ENCODE results near the gene PRR33. TPM values are rescaled to one million over a fixed set of nuclear protein-coding genes. Genes with fewer than 3 reads are reported as not detected.

The PRR33 gene
- total and polyA plus RNA-seq, 2 experiments from 2014 or later: 0.29 TPM; not detected in 1

- no peak overlapping the region for H2AFZ ChIP-seq
- no peaks in the 10 kb centered on the region for H3K27me3 ChIP-seq
- no peaks in the 10 kb centered on the region for H3K9me2 ChIP-seq (replicated peaks; ENCODE audit: insufficient read depth)
- TF ChIP-seq EZH2 (IDR thresholded peaks at IDR 0.05; ENCODE audit: borderline replicate concordance) (no peak), EZH2phosphoT487 (IDR thresholded peaks at IDR 0.05; ENCODE audit: low read depth, severe bottlenecking, unreplicated experiment) (no peak), CTCF (IDR thresholded peaks at IDR 0.05; ENCODE audit: poor library complexity) (no peak)
- no peaks in the 10 kb centered on the region for H3K36me3 ChIP-seq (replicated peaks; ENCODE audit: insufficient read depth, low read depth)
- no peak overlapping the region for H3K27ac ChIP-seq
- H3K4me2 ChIP-seq: no peak overlapping the region
- H3K79me2 ChIP-seq: no peaks in the 10 kb centered on the region
- no peak for DNase-seq (ENCODE audit: low spot score)
- H4K20me1 ChIP-seq (ENCODE audit: insufficient read depth, poor library complexity, severe bottlenecking): no peaks in the 10 kb centered on the region
- no peaks in the 10 kb centered on the region for H3K9me3 ChIP-seq (ENCODE audit: low read depth)
- WGBS (ENCODE audit: low lambda C conversion rate, missing lambda C conversion rate): 86% methylated on average over 2 of the region's 5 CpGs
- no peaks in the 10 kb centered on the region for H3K4me1 ChIP-seq (ENCODE audit: insufficient read depth)
- H3K4me3 ChIP-seq: no peak overlapping the region
Observed at GRCh38 chr11:1893581-1894359, 2.1 kb upstream of the PRR33 start.

GRCh38 chr11:1892558-1892957 lies 863 bp upstream of the PRR33 start:
- H3K4me3 ChIP-seq: no peak overlapping the region
- H3K9me3 ChIP-seq (ENCODE audit: low read depth): no peaks in the 10 kb centered on the region
- no peak overlapping the region for H2AFZ ChIP-seq
- H3K27ac ChIP-seq: no peak overlapping the region
- H3K4me2 ChIP-seq: no peak overlapping the region
- DNase-seq (ENCODE audit: low spot score): no peak
- no peaks in the 10 kb centered on the region for H3K9me2 ChIP-seq (replicated peaks; ENCODE audit: insufficient read depth)
- WGBS (ENCODE audit: low lambda C conversion rate, missing lambda C conversion rate): 86% methylated on average over 4 of the region's 5 CpGs
- no peaks in the 10 kb centered on the region for H3K27me3 ChIP-seq
- no peaks in the 10 kb centered on the region for H3K79me2 ChIP-seq
- no peaks in the 10 kb centered on the region for H3K4me1 ChIP-seq (ENCODE audit: insufficient read depth)
- H3K36me3 ChIP-seq (replicated peaks; ENCODE audit: insufficient read depth, low read depth): no peaks in the 10 kb centered on the region
- no peak for TF ChIP-seq EZH2phosphoT487 (IDR thresholded peaks at IDR 0.05; ENCODE audit: low read depth, severe bottlenecking, unreplicated experiment)
- TF ChIP-seq EZH2 (IDR thresholded peaks at IDR 0.05; ENCODE audit: borderline replicate concordance): no peak
- no peak for TF ChIP-seq CTCF (IDR thresholded peaks at IDR 0.05; ENCODE audit: poor library complexity)
- H4K20me1 ChIP-seq (ENCODE audit: insufficient read depth, poor library complexity, severe bottlenecking): no peaks in the 10 kb centered on the region

GRCh38 chr11:1892116-1892515 lies 421 bp upstream of the PRR33 start:
- Histone ChIP-seq H3K27ac (no peak overlapping the region), H3K27me3 (no peaks in the 10 kb centered on the region), H3K4me1 (ENCODE audit: insufficient read depth) (no peaks in the 10 kb centered on the region), H2AFZ (no peak overlapping the region), H3K4me2 (no peak overlapping the region), H3K4me3 (no peak overlapping the region), H3K9me3 (ENCODE audit: low read depth) (no peaks in the 10 kb centered on the region), H3K36me3 (replicated peaks; ENCODE audit: insufficient read depth, low read depth) (no peaks in the 10 kb centered on the region), H4K20me1 (ENCODE audit: insufficient read depth, poor library complexity, severe bottlenecking) (no peaks in the 10 kb centered on the region), H3K9me2 (replicated peaks; ENCODE audit: insufficient read depth) (no peaks in the 10 kb centered on the region), H3K79me2 (no peaks in the 10 kb centered on the region)
- TF ChIP-seq EZH2 (IDR thresholded peaks at IDR 0.05; ENCODE audit: borderline replicate concordance) (no peak), EZH2phosphoT487 (IDR thresholded peaks at IDR 0.05; ENCODE audit: low read depth, severe bottlenecking, unreplicated experiment) (no peak), CTCF (IDR thresholded peaks at IDR 0.05; ENCODE audit: poor library complexity) (no peak)
- DNase-seq (ENCODE audit: low spot score): no peak
- WGBS (ENCODE audit: low lambda C conversion rate, missing lambda C conversion rate): 93% methylated on average over 7 of the region's 7 CpGs

All from hepatocyte (in vitro differentiated cells).